ENCODE results near the gene ST6GALNAC3.
A peak's percentile ranks its signal among the peaks of the same experiment; 100 is the strongest.

Gene ST6GALNAC3

DNA sequence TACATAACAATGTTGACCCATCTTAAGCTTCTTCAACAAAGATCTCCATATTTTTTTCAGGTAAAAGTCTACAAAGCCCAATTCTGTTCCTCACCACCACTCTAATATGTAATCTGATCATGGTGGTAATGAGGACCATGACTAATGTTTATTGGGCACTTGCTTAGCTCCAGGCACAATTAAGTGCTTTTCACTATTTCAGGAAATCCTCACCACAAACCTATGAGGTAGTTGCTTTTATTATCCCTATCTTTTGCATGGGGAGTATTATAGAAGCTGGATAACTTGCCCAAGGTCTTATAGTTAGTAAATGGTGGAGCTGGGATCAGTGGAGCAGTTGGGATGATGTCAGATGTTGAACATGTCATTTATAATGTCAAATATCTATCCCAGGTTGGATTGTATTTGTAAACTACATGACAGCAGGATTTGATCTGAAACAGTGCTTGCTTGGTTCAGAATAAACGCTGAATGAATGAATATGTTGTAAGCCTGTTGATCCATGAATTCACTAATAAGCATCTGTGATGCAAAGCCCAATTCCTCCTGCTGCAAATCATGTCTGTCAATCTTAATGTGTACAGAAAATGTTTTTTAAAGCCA lies 509.4 kb downstream of the ST6GALNAC3 start (continued):
- TF ChIP-seq, protein P1, sequence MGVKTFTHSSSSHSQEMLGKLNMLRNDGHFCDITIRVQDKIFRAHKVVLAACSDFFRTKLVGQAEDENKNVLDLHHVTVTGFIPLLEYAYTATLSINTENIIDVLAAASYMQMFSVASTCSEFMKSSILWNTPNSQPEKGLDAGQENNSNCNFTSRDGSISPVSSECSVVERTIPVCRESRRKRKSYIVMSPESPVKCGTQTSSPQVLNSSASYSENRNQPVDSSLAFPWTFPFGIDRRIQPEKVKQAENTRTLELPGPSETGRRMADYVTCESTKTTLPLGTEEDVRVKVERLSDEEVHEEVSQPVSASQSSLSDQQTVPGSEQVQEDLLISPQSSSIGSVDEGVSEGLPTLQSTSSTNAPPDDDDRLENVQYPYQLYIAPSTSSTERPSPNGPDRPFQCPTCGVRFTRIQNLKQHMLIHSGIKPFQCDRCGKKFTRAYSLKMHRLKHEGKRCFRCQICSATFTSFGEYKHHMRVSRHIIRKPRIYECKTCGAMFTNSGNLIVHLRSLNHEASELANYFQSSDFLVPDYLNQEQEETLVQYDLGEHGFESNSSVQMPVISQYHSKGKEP (tag by site-specific recombination; IDR thresholded peaks at IDR 0.05): peak; percentile 69
- TF ChIP-seq, protein P2, sequence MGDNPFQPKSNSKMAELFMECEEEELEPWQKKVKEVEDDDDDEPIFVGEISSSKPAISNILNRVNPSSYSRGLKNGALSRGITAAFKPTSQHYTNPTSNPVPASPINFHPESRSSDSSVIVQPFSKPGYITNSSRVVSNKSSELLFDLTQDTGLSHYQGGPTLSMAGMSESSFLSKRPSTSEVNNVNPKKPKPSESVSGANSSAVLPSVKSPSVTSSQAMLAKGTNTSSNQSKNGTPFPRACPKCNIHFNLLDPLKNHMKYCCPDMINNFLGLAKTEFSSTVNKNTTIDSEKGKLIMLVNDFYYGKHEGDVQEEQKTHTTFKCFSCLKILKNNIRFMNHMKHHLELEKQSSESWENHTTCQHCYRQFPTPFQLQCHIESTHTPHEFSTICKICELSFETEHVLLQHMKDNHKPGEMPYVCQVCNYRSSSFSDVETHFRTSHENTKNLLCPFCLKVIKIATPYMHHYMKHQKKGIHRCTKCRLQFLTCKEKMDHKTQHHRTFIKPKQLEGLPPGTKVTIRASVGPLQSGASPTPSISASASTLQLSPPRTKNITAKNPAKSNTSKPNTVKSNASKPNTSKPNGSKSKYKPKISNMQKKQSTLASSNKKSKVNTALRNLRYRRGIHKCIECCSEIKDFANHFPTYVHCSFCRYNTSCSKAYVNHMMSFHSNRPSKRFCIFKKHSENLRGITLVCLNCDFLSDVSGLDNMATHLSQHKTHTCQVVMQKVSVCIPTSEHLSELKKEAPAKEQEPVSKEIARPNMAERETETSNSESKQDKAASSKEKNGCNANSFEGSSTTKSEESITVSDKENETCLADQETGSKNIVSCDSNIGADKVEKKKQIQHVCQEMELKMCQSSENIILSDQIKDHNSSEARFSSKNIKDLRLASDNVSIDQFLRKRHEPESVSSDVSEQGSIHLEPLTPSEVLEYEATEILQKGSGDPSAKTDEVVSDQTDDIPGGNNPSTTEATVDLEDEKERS (tag by site-specific recombination; IDR thresholded peaks at IDR 0.05): no peak
- TF ChIP-seq KLF16 (tag by site-specific recombination; IDR thresholded peaks at IDR 0.05) (no peak), ZNF558 (tag by site-specific recombination; IDR thresholded peaks at IDR 0.05) (0 out of 2 replicates have a peak, but pooled peaks have one; percentile 20)

DNA sequence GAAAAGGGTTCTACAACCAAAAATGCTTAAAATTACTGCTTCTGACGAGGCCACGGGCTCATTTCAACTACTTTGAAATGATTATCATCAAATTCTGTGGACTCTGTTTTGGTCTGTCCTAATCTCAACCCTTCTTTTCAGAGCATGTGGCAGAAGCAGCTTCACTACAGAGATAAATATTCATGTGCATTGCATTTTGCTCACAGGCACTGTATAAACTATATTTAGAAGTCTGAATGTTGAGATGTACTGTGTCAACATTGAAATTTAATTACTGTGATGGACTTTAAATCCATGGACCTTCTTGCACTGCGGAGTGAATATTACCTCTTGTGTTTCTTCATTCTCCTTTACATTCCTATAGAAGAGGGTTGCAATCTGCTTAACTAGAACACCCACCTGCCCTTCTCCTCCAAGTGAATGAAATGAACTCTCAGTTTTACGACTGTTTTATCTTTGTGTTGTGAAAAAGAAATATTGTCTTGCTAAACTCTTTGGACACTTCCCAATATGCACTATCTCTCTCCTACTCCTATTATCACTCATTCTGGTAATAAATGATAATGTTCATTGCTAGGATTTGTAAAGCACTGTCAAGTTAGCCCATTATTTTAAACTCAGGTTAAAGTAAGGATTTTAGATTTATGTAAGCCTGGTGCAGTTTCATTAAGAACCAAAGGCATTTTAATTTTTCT lies 511.6 kb downstream of the ST6GALNAC3 start:
- H3K27ac ChIP-seq (ENCODE audit: extremely low read depth, low read depth, low read length): no peak overlapping the region
- POLR2A ChIA-PET: no interaction called here
- H3K9me3 ChIP-seq (ENCODE audit: control insufficient read depth, insufficient read depth, low read depth, low read length): no peaks in the 10 kb centered on the region
- TF ChIP-seq ZNF175 (tag by site-specific recombination; IDR thresholded peaks at IDR 0.05) (no peak), GFI1B (tag by site-specific recombination; IDR thresholded peaks at IDR 0.05) (0 out of 2 replicates have a peak, but pooled peaks have one; percentile 24), SCRT1 (tag by site-specific recombination; IDR thresholded peaks at IDR 0.05; ENCODE audit: borderline replicate concordance) (0 out of 2 replicates have a peak, but pooled peaks have one; percentile 31), KLF7 (tag by site-specific recombination; IDR thresholded peaks at IDR 0.05; ENCODE audit: borderline replicate concordance) (no peak), KLF16 (tag by site-specific recombination; IDR thresholded peaks at IDR 0.05) (0 out of 2 replicates have a peak, but pooled peaks have one; percentile 38), ZNF530 (tag by site-specific recombination; IDR thresholded peaks at IDR 0.05; ENCODE audit: low read depth) (no peak), ZNF549 (tag by site-specific recombination; IDR thresholded peaks at IDR 0.05) (no peak), ZNF155 (tag by site-specific recombination; IDR thresholded peaks at IDR 0.05) (no peak), ZNF350 (tag by site-specific recombination; IDR thresholded peaks at IDR 0.05) (no peak), EGR2 (tag by site-specific recombination; IDR thresholded peaks at IDR 0.05; ENCODE audit: low read depth) (peak; percentile 29; the same call in 1 of the 2 replicates), ATF2 (tag by site-specific recombination; IDR thresholded peaks at IDR 0.05; ENCODE audit: low read depth) (no peak), ZNF521 (tag by site-specific recombination; IDR thresholded peaks at IDR 0.05) (no peak), ZNF19 (tag by site-specific recombination; IDR thresholded peaks at IDR 0.05; ENCODE audit: low read depth) (no peak), MEIS1 (CRISPR knock-in tag; IDR thresholded peaks at IDR 0.05; ENCODE audit: borderline replicate concordance) (no peak), OVOL3 (tag by site-specific recombination; IDR thresholded peaks at IDR 0.05) (peak; percentile 69), ZNF157 (tag by site-specific recombination; IDR thresholded peaks at IDR 0.05) (no peak), OSR2 (tag by site-specific recombination; IDR thresholded peaks at IDR 0.05) (peak; percentile 37; the same call in 1 of the 2 replicates)
- TF ChIP-seq, protein P3, sequence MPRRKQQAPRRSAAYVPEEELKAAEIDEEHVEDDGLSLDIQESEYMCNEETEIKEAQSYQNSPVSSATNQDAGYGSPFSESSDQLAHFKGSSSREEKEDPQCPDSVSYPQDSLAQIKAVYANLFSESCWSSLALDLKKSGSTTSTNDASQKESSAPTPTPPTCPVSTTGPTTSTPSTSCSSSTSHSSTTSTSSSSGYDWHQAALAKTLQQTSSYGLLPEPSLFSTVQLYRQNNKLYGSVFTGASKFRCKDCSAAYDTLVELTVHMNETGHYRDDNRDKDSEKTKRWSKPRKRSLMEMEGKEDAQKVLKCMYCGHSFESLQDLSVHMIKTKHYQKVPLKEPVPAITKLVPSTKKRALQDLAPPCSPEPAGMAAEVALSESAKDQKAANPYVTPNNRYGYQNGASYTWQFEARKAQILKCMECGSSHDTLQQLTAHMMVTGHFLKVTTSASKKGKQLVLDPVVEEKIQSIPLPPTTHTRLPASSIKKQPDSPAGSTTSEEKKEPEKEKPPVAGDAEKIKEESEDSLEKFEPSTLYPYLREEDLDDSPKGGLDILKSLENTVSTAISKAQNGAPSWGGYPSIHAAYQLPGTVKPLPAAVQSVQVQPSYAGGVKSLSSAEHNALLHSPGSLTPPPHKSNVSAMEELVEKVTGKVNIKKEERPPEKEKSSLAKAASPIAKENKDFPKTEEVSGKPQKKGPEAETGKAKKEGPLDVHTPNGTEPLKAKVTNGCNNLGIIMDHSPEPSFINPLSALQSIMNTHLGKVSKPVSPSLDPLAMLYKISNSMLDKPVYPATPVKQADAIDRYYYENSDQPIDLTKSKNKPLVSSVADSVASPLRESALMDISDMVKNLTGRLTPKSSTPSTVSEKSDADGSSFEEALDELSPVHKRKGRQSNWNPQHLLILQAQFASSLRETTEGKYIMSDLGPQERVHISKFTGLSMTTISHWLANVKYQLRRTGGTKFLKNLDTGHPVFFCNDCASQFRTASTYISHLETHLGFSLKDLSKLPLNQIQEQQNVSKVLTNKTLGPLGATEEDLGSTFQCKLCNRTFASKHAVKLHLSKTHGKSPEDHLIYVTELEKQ (tag by site-specific recombination; IDR thresholded peaks at IDR 0.05; ENCODE audit: borderline replicate concordance): no peak
- TF ChIP-seq, protein P4, sequence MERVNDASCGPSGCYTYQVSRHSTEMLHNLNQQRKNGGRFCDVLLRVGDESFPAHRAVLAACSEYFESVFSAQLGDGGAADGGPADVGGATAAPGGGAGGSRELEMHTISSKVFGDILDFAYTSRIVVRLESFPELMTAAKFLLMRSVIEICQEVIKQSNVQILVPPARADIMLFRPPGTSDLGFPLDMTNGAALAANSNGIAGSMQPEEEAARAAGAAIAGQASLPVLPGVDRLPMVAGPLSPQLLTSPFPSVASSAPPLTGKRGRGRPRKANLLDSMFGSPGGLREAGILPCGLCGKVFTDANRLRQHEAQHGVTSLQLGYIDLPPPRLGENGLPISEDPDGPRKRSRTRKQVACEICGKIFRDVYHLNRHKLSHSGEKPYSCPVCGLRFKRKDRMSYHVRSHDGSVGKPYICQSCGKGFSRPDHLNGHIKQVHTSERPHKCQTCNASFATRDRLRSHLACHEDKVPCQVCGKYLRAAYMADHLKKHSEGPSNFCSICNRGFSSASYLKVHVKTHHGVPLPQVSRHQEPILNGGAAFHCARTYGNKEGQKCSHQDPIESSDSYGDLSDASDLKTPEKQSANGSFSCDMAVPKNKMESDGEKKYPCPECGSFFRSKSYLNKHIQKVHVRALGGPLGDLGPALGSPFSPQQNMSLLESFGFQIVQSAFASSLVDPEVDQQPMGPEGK (tag by site-specific recombination; IDR thresholded peaks at IDR 0.05): no peak

More for the DNA sequence above, 511.6 kb downstream of the ST6GALNAC3 start:
- 0 out of 2 replicates have a peak, but pooled peaks cover 6% of the 10 kb centered on the region for H3K4me1 ChIP-seq (ENCODE audit: control insufficient read depth, insufficient read depth, low read length)
- H3K4me3 ChIP-seq (ENCODE audit: low read depth, low read length): no peak overlapping the region
- no peaks in the 10 kb centered on the region for H3K36me3 ChIP-seq (ENCODE audit: control insufficient read depth in 2 of 2, insufficient read depth in 1 of 2, low read length in 2 of 2)
- CTCF ChIA-PET: no interaction called here

All from HEK293 (cell line).